SHP77 treated with DMSO at 0.1 percent for 48 hours (cell line): ENCODE results near the gene ARTN.

Experiments
- DNase-seq: peaks from one replicate; lab custom pipeline; 2025; lab: John Stamatoyannopoulos, UW

The ARTN gene

GRCh38 chr1:43933386-43934100, at the start of gene ARTN:
Gene ARTN, plus strand, starts transcription at chr1:43933801. Its CDS starts 1,856 bp downstream, at chr1:43935657.
- DNase-seq: no peak

- DNase-seq: no peak
These were observed 48.3 kb upstream of the ARTN start for GRCh38 chr1:43885279-43885801.

GRCh38 chr1:43887748-43888147, 45.9 kb upstream of the ARTN start:
- DNase-seq: no peak

- DNase-seq: no peak
These were observed 42.8 kb upstream of the ARTN start for GRCh38 chr1:43890815-43891214.

- no peak for DNase-seq
These were observed 40.6 kb upstream of the ARTN start for GRCh38 chr1:43893006-43893405.

- DNase-seq: no peak
These were observed 34.6 kb upstream of the ARTN start for GRCh38 chr1:43898981-43899380.

GRCh38 chr1:43900386-43900785, 33.2 kb upstream of the ARTN start:
- no peak for DNase-seq

- no peak for DNase-seq
These were observed 32.2 kb upstream of the ARTN start for GRCh38 chr1:43901196-43901961.

- no peak for DNase-seq
These were observed 31.4 kb upstream of the ARTN start for GRCh38 chr1:43902058-43902831.

GRCh38 chr1:43904660-43905551, 28.7 kb upstream of the ARTN start:
- DNase-seq: no peak

GRCh38 chr1:43908226-43908625, 25.4 kb upstream of the ARTN start:
- no peak for DNase-seq

GRCh38 chr1:43908858-43909257, 24.7 kb upstream of the ARTN start:
- no peak for DNase-seq

- DNase-seq: no peak
These were observed 23.3 kb upstream of the ARTN start for GRCh38 chr1:43910343-43910742.

GRCh38 chr1:43912607-43913006, 21.0 kb upstream of the ARTN start:
- DNase-seq: no peak

- DNase-seq: no peak
These were observed 20.5 kb upstream of the ARTN start for GRCh38 chr1:43913051-43913501.

- no peak for DNase-seq
These were observed 19.8 kb upstream of the ARTN start for GRCh38 chr1:43913666-43914360.

- no peak for DNase-seq
These were observed 18.8 kb upstream of the ARTN start for GRCh38 chr1:43914576-43915525.

- no peak for DNase-seq
These were observed 13.7 kb upstream of the ARTN start for GRCh38 chr1:43919906-43920305.

GRCh38 chr1:43921022-43921421, 12.6 kb upstream of the ARTN start:
- no peak for DNase-seq

- no peak for DNase-seq
These were observed 9.1 kb upstream of the ARTN start for GRCh38 chr1:43924516-43924915.
